Mesenchymal stem cell (in vitro differentiated cells and primary cell): ENCODE measurements around the gene OSTM1.

Experiments
- DNase-seq: peaks from one replicate; pipeline ENCODE4 v3.0.0-alpha.2; 2013
- H2AFZ ChIP-seq: one replicate; pipeline ENCODE4 v1.6.1; 2013; ENCODE audit warnings: low read depth, mild to moderate bottlenecking, control low read depth, inconsistent platforms, low read length, moderate library complexity
- H2AK5ac ChIP-seq: 2 replicates; pipeline ENCODE4 v1.6.1; 2013; ENCODE audit warnings: low read length, moderate library complexity, mild to moderate bottlenecking, inconsistent platforms; ENCODE audit not compliant: severe bottlenecking
- H2BK120ac ChIP-seq: one replicate; pipeline ENCODE4 v1.6.1; 2013; ENCODE audit warnings: low read depth, mild to moderate bottlenecking, inconsistent platforms, low read length, moderate library complexity
- H2BK12ac ChIP-seq, 2 experiments: one replicate each; pipeline ENCODE4 v1.6.1; 2013; ENCODE audit warnings: inconsistent platforms in 2 of 2, low read length in 2 of 2, mild to moderate bottlenecking in 2 of 2, moderate library complexity in 2 of 2, control low read depth in 1 of 2
- H2BK15ac ChIP-seq: one replicate; pipeline ENCODE4 v1.6.1; 2013; ENCODE audit warnings: mild to moderate bottlenecking, low read depth, inconsistent platforms; ENCODE audit not compliant: poor library complexity, severe bottlenecking
- H2BK5ac ChIP-seq: 2 replicates; pipeline ENCODE4 v1.6.1; 2013; ENCODE audit warnings: low read depth, mild to moderate bottlenecking, low read length, control low read depth, inconsistent platforms; ENCODE audit not compliant: poor library complexity, severe bottlenecking
- H3K14ac ChIP-seq, 2 experiments: one replicate each; pipeline ENCODE4 v1.6.1; 2013; ENCODE audit warnings: inconsistent platforms in 2 of 2, low read length in 2 of 2, control low read depth in 1 of 2, mild to moderate bottlenecking in 1 of 2, moderate library complexity in 1 of 2
- H3K18ac ChIP-seq, 2 experiments: one replicate each; pipeline ENCODE4 v1.6.1; 2013; ENCODE audit warnings: inconsistent platforms in 2 of 2, low read length in 2 of 2, control low read depth in 1 of 2, low read depth in 1 of 2, mild to moderate bottlenecking in 1 of 2
- H3K23ac ChIP-seq, 2 experiments: one replicate each; pipeline ENCODE4 v1.6.1; 2013; ENCODE audit warnings: inconsistent platforms in 2 of 2, low read length in 2 of 2, mild to moderate bottlenecking in 2 of 2, moderate library complexity in 2 of 2, control low read depth in 1 of 2
- H3K27ac ChIP-seq: 2 replicates; pipeline ENCODE4 v1.5.1; 2013; ENCODE audit warnings: mild to moderate bottlenecking, moderate library complexity, low read length, control low read depth, inconsistent platforms; ENCODE audit not compliant: poor library complexity, severe bottlenecking
- H3K27me3 ChIP-seq, 2 experiments: 2 replicates each; pipeline versions ENCODE4 v1.6.1 to v1.7.0; 2013; ENCODE audit warnings: low read length in 2 of 2, mild to moderate bottlenecking in 2 of 2, moderate library complexity in 2 of 2, control low read depth in 1 of 2, inconsistent platforms in 1 of 2; ENCODE audit not compliant: control insufficient read depth in 1 of 2, insufficient read depth in 1 of 2
- H3K36me3 ChIP-seq, 2 experiments: 2 replicates each; pipeline versions ENCODE4 v1.6.1 to v1.7.0; 2013; ENCODE audit warnings: low read length in 2 of 2, control low read depth in 1 of 2, inconsistent platforms in 1 of 2, low read depth in 1 of 2, mild to moderate bottlenecking in 1 of 2; ENCODE audit not compliant: insufficient read depth in 2 of 2, control insufficient read depth in 1 of 2
- H3K4ac ChIP-seq, 2 experiments: one replicate each; pipeline ENCODE4 v1.6.1; 2013; ENCODE audit warnings: inconsistent platforms in 2 of 2, low read length in 2 of 2, mild to moderate bottlenecking in 2 of 2, moderate library complexity in 2 of 2, control low read depth in 1 of 2, low read depth in 1 of 2
- H3K4me1 ChIP-seq: 2 replicates; pipeline ENCODE4 v1.6.1; 2013; ENCODE audit warnings: low read depth, low read length, control low read depth; ENCODE audit not compliant: control insufficient read depth, insufficient read depth
- H3K4me2 ChIP-seq: 2 replicates; pipeline ENCODE4 v1.6.1; 2013; ENCODE audit warnings: low read length, mild to moderate bottlenecking, inconsistent platforms; ENCODE audit not compliant: poor library complexity, severe bottlenecking
- H3K4me3 ChIP-seq, 2 experiments: 2 replicates each; pipeline versions ENCODE4 v1.5.1 to v1.7.0; 2013; ENCODE audit warnings: low read length in 2 of 2, mild to moderate bottlenecking in 2 of 2, control low read depth in 1 of 2, low read depth in 1 of 2; ENCODE audit not compliant: insufficient read depth in 1 of 2
- H3K79me1 ChIP-seq: replicated peaks from 2 replicates; pipeline ENCODE4 v1.6.1; 2013; ENCODE audit warnings: mild to moderate bottlenecking, control low read depth, low read length, inconsistent platforms; ENCODE audit not compliant: poor library complexity, severe bottlenecking
- H3K9ac ChIP-seq: 2 replicates; pipeline ENCODE4 v1.7.0; 2013; ENCODE audit warnings: mild to moderate bottlenecking, low read length, moderate library complexity
- H3K9me3 ChIP-seq: 2 replicates; pipeline ENCODE4 v1.7.0; 2013; ENCODE audit warnings: mild to moderate bottlenecking, low read length; ENCODE audit not compliant: control insufficient read depth
- H4K8ac ChIP-seq: one replicate; pipeline ENCODE4 v1.6.1; 2013; ENCODE audit warnings: inconsistent platforms, mild to moderate bottlenecking, low read length, moderate library complexity
- H4K91ac ChIP-seq: one replicate; pipeline ENCODE4 v1.6.1; 2013; ENCODE audit warnings: mild to moderate bottlenecking, low read length, inconsistent platforms
- WGBS: methylation state at CpG from one replicate; pipeline ENCODE4 v1.1.7; 2013; ENCODE audit warnings: mixed read lengths; 5-methylcytosine and 5-hydroxymethylcytosine counted together

The OSTM1 gene

DNA sequence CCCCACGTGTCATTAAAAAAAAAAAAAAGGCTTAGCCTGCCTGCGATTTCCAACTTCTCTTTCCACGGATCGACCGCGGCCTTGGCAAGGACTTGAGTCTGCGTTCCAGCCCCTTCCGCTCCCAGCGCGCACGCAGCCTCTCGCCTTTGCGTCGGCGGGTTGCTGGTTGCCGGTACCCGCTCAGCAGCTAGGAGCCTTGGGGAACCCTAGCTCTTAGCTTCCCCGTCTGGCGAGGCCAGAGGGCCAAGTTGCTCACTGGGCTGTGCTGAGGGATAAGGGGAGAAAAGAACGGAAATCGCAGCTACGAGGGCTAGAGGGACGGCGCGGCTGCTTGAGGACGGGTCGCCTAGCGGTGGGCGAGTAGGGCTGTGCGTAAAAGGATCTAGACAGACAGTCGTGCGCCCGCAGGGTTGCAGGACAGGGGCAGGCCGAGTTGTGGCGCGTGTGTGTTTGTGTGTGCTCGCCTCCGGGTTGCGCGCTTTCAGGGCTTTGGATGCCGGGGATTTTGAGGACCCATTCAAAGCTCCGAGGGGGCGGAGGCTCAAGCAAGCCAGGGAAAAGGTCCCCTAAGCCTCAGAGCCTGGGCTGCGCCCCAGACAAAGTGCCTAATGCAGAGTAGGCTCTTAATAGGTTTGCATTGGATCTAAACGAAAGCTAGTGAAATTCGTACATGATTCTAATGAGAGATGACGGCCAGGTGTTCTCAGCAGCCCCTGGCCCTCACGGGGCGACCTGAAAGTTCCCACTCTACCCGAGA, 40.5 kb upstream of the OSTM1 start:
- Histone ChIP-seq H3K9ac (peak overlapping the region; percentile 34), H3K36me3 (no peaks in the 10 kb centered on the region), H3K9me3 (no peaks in the 10 kb centered on the region), H3K4me2 (peak overlapping the region; percentile 76), H2AFZ (peak overlapping the region; percentile 14), H2AK5ac (no peak overlapping the region), H3K4me3 (peak overlapping the region; percentile 37 to 75), H2BK12ac (peak overlapping the region in 1 of 2 experiments; percentile 31), H3K27me3 (peaks cover 75 to 84% of the 10 kb centered on the region in 2 experiments), H2BK120ac (no peak overlapping the region), H2BK15ac (no peak overlapping the region), H2BK5ac (no peak overlapping the region), H3K14ac (peak overlapping the region in 1 of 2 experiments; percentile 90), H3K27ac (no peak overlapping the region), H3K79me1 (no peaks in the 10 kb centered on the region), H4K91ac (no peak overlapping the region), H3K23ac (peak overlapping the region in 1 of 2 experiments; percentile 89), H3K4me1 (peaks cover 40% of the 10 kb centered on the region), H3K18ac (no peak overlapping the region), H4K8ac (no peak overlapping the region), H3K4ac (no peak overlapping the region)
- peak; percentile 63 for DNase-seq
- WGBS = 1% methylated on average over 50 of the region's 50 CpGs

GRCh38 chr6:108113557-108114519, 39.3 kb upstream of the OSTM1 start:
- no peak overlapping the region for H2BK12ac ChIP-seq
- no peaks in the 10 kb centered on the region for H3K79me1 ChIP-seq
- H3K27me3 ChIP-seq = peaks cover 66 to 72% of the 10 kb centered on the region in 2 experiments
- no peak overlapping the region for H4K91ac ChIP-seq
- no peak overlapping the region for H3K27ac ChIP-seq
- peak overlapping the region; percentile 60 for H3K9ac ChIP-seq
- H2AK5ac ChIP-seq = no peak overlapping the region
- peak; percentile 69 for DNase-seq
- peak overlapping the region; percentile 67 for H2AFZ ChIP-seq
- no peak overlapping the region for H3K18ac ChIP-seq
- no peak overlapping the region for H2BK15ac ChIP-seq
- no peak overlapping the region for H2BK120ac ChIP-seq
- no peak overlapping the region for H4K8ac ChIP-seq
- no peaks in the 10 kb centered on the region for H3K36me3 ChIP-seq
- H3K14ac ChIP-seq = no peak overlapping the region
- no peak overlapping the region for H3K4ac ChIP-seq
- H3K4me3 ChIP-seq = peak overlapping the region in 1 of 2 experiments; percentile 72
- H3K4me1 ChIP-seq = peaks cover 32% of the 10 kb centered on the region
- 12% methylated on average over 39 of the region's 39 CpGs for WGBS
- no peaks in the 10 kb centered on the region for H3K9me3 ChIP-seq
- H3K4me2 ChIP-seq = peak overlapping the region; percentile 79
- no peak overlapping the region for H2BK5ac ChIP-seq
- H3K23ac ChIP-seq = no peak overlapping the region

GRCh38 chr6:108108374-108108773, 33.8 kb upstream of the OSTM1 start:
- no peaks in the 10 kb centered on the region for H3K4me1 ChIP-seq
- no peaks in the 10 kb centered on the region for H3K79me1 ChIP-seq
- H3K4me2 ChIP-seq = no peak overlapping the region
- no peak overlapping the region for H3K14ac ChIP-seq
- no peak overlapping the region for H3K4me3 ChIP-seq
- H3K36me3 ChIP-seq = no peaks in the 10 kb centered on the region
- no peak overlapping the region for H2AK5ac ChIP-seq
- H3K9ac ChIP-seq = no peak overlapping the region
- no peak overlapping the region for H3K27ac ChIP-seq
- H2AFZ ChIP-seq = no peak overlapping the region
- no peak overlapping the region for H4K8ac ChIP-seq
- no peak overlapping the region for H2BK12ac ChIP-seq
- no peak overlapping the region for H2BK5ac ChIP-seq
- no peak overlapping the region for H2BK15ac ChIP-seq
- DNase-seq = no peak
- H3K18ac ChIP-seq = no peak overlapping the region
- no peaks in the 10 kb centered on the region for H3K9me3 ChIP-seq
- no peak overlapping the region for H3K4ac ChIP-seq
- no peak overlapping the region for H4K91ac ChIP-seq
- H2BK120ac ChIP-seq = no peak overlapping the region
- no peak overlapping the region for H3K23ac ChIP-seq
- peaks cover 18 to 22% of the 10 kb centered on the region in 2 experiments for H3K27me3 ChIP-seq

GRCh38 chr6:108107102-108107501, 32.6 kb upstream of the OSTM1 start:
- WGBS = 92% methylated on average over 1 of the region's 1 CpG
- H3K18ac ChIP-seq = no peak overlapping the region
- no peak overlapping the region for H2AFZ ChIP-seq
- no peak overlapping the region for H3K27ac ChIP-seq
- no peak overlapping the region for H2BK5ac ChIP-seq
- H2BK15ac ChIP-seq = no peak overlapping the region
- no peak overlapping the region for H2AK5ac ChIP-seq
- no peak overlapping the region for H3K4ac ChIP-seq
- no peaks in the 10 kb centered on the region for H3K36me3 ChIP-seq
- no peak overlapping the region for H4K8ac ChIP-seq
- no peak overlapping the region for H2BK120ac ChIP-seq
- H2BK12ac ChIP-seq = no peak overlapping the region
- H3K23ac ChIP-seq = no peak overlapping the region
- H3K4me1 ChIP-seq = no peaks in the 10 kb centered on the region
- no peak overlapping the region for H4K91ac ChIP-seq
- no peak overlapping the region for H3K4me2 ChIP-seq
- no peaks in the 10 kb centered on the region for H3K9me3 ChIP-seq
- H3K9ac ChIP-seq = no peak overlapping the region
- DNase-seq = no peak
- H3K27me3 ChIP-seq = peaks cover 9 to 13% of the 10 kb centered on the region in 2 experiments
- no peaks in the 10 kb centered on the region for H3K79me1 ChIP-seq
- H3K4me3 ChIP-seq = no peak overlapping the region
- no peak overlapping the region for H3K14ac ChIP-seq
